GM18951 (cell line): ENCODE results near the gene PSG7.
"Not testable (repeated sequence)": the region's sequence is repeated elsewhere in the genome, so short reads cannot be mapped to it uniquely, and the experiment has no call there.

Source experiments
- POLR2A ChIP-seq: IDR thresholded peaks from 4 replicates; pipeline ENCODE4 v1.6.1; 2011; ENCODE audit warnings: mild to moderate bottlenecking; ENCODE audit not compliant: insufficient read length, insufficient read depth; ENCODE audit errors: extremely low read depth
- in situ Hi-C: fragments of 300-500 bp; cut with MboI; formaldehyde crosslinking; loops from one replicate; pipeline ENCODE4 v1.12.0; 2022; ENCODE audit warnings: low sequenced_read_pairs, mixed read lengths, inconsistent platforms; ENCODE audit not compliant: unreplicated experiment

Gene PSG7

GRCh38 chr19:42919757-42920079 lies 17.3 kb downstream of the PSG7 start:
- no peak for TF ChIP-seq POLR2A
- in situ Hi-C loops: no loop called here

GRCh38 chr19:42919070-42919756 lies 17.8 kb downstream of the PSG7 start:
- in situ Hi-C loops: not testable (repeated sequence)

- in situ Hi-C loops: not testable (repeated sequence)
Observed at GRCh38 chr19:42918377-42919069, 18.5 kb downstream of the PSG7 start.

- in situ Hi-C loops: not testable (repeated sequence)
Observed at GRCh38 chr19:42917634-42918033, 19.4 kb downstream of the PSG7 start, which contains the start of gene PSG6. TSS of gene PSG6 (minus strand) at chr19:42917894. CDS start at chr19:42917792, 102 bp downstream.

GRCh38 chr19:42916931-42917330 lies 20.1 kb downstream of the PSG7 start:
- in situ Hi-C loops: not testable (repeated sequence)

- in situ Hi-C loops: not testable (repeated sequence)
Observed at GRCh38 chr19:42913516-42913915, 23.5 kb downstream of the PSG7 start.

GRCh38 chr19:42912941-42913340 lies 24.1 kb downstream of the PSG7 start:
- in situ Hi-C loops: not testable (repeated sequence)

GRCh38 chr19:42911731-42912130 lies 25.3 kb downstream of the PSG7 start:
- in situ Hi-C loops: not testable (repeated sequence)

GRCh38 chr19:42906162-42906561 lies 30.8 kb downstream of the PSG7 start:
- in situ Hi-C loops: not testable (repeated sequence)

- in situ Hi-C loops: not testable (repeated sequence)
Observed at GRCh38 chr19:42900561-42900960, 36.4 kb downstream of the PSG7 start.

- in situ Hi-C loops: not testable (repeated sequence)
Observed at GRCh38 chr19:42899674-42900073, 37.3 kb downstream of the PSG7 start.

- in situ Hi-C loops: not testable (repeated sequence)
Observed at GRCh38 chr19:42899110-42899509, 37.9 kb downstream of the PSG7 start.

GRCh38 chr19:42898656-42899055 lies 38.4 kb downstream of the PSG7 start:
- in situ Hi-C loops: not testable (repeated sequence)

GRCh38 chr19:42897729-42898128 lies 39.3 kb downstream of the PSG7 start:
- in situ Hi-C loops: not testable (repeated sequence)

GRCh38 chr19:42890446-42890845 lies 46.6 kb downstream of the PSG7 start:
- in situ Hi-C loops: not testable (repeated sequence)

- in situ Hi-C loops: not testable (repeated sequence)
Observed at GRCh38 chr19:42887876-42888445, 49.0 kb downstream of the PSG7 start.

- in situ Hi-C loops: not testable (repeated sequence)
Observed at GRCh38 chr19:42882730-42883129, 54.3 kb downstream of the PSG7 start.

GRCh38 chr19:42882010-42882409 lies 55.0 kb downstream of the PSG7 start:
- in situ Hi-C loops: not testable (repeated sequence)

GRCh38 chr19:42881279-42881678 lies 55.7 kb downstream of the PSG7 start:
- in situ Hi-C loops: not testable (repeated sequence)

GRCh38 chr19:42880621-42881020 lies 56.4 kb downstream of the PSG7 start:
- in situ Hi-C loops: not testable (repeated sequence)
